EL (cell line): ENCODE data around the gene CDH23.

Source experiments
- DNase-seq: peaks from one replicate; pipeline ENCODE4 v3.0.0-alpha.2; 2016

The CDH23 gene

GRCh38 chr10:71392791-71393781 is 3.6 kb upstream of the CDH23 start:
- DNase-seq: no peak

GRCh38 chr10:71393841-71394475 is 2.8 kb upstream of the CDH23 start:
- no peak for DNase-seq

DNA sequence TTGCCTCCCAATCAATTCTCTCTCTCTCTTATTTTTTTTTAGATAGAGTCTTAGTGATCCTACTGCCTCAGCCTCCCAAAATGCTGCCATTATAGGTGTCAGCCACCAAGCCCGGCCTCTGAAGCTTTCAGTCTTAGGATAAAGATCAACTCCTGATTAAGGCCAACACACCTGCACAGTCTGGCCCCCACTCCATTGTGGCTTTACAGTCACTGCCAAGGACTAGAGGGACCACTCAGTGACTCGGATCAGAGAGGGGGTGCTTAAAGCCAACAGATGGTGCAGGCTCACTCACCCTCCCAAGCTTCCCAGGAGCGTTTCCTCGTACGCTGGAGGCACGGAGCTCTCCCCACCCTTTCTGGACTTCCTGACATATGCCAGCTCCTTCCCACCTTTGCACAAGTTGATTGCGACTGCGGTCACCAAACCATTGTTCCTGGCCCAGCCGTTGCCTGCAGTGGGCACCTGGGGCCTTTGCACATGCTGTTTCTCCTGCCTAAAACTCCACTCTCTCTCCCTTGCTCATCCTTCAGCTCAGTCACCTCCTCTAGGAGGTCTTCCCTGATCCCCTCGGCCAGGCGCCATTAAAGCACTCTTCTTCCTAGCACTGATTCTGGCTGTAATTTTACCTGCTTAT is 1.7 kb upstream of the CDH23 start:
- no peak for DNase-seq

DNA sequence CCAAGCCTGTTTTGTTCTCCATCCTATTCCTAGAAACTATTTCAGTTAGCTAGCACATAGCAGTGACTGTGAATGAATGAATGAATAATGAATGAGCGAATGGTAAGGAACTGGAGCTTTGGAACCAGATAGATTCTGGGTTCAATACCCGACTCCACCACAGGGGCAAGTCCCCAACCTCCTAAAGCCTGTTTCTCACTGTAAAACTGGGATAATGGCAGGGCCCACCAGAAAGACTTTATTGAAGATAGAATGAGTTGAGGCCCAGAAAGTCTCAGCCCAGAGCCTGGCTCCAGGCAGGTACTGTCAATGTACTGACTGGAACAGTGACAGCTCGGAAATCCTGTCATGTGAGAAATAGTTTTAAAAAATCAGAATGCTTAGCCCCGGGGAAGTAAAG is 1.1 kb upstream of the CDH23 start:
- DNase-seq: no peak

DNA sequence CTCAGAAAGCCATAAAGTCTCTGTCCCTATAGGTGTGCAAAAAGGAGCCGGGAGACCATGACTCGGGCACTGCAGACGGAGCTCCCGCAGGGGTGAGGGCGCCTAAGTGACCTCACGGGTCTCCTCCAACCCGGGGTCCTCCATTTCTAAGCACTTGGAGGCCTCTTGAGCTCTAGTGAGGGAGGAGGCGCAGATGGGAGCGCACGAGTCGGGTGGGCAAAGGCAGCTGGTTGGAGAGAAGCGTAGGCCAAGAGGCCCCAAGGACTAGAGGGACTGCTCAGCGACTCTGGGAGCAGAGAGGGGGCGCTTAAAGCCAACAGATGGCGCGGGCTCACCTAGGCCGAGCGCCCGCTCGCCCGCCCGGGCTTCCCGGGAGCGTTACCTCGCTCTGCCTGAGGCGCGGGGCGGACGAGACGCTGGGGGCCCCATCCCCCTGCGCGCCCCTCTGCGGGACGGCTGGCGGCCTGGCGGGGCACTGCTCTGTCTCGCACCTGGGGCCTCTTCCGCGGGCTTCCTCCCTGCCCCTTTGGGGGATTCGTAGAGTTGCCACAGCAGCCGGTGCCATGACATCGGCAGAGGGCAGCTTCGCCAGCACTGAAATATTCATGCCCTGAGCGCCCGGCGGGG is 523 bp upstream of the CDH23 start:
- DNase-seq: no peak

- no peak for DNase-seq
Observed at GRCh38 chr10:71397296-71398212, 834 bp downstream of the CDH23 start.

DNA sequence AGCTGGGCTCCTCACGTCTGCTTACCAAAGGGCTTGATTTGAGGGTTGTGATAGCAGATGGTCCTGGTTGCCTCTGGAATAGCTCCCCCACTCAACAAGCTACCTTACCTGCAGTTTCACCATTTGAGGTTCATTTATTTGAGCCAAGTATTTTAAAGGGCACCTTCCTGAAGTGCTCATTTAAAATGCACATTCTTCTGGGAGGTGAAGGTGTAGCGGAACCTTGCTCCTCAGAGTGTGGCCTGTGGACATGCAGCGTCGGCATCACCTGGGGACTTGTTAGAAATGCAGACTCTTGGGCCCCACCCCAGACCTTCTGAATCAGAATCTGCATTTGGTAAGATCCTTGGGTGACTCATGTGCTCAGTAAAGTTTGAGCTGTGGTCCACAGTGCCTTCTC is 2.3 kb downstream of the CDH23 start:
- no peak for DNase-seq

GRCh38 chr10:71399946-71400345 is 3.2 kb downstream of the CDH23 start:
- DNase-seq: no peak

GRCh38 chr10:71401056-71401455 is 4.3 kb downstream of the CDH23 start:
- DNase-seq: no peak

GRCh38 chr10:71402005-71402404 is 5.3 kb downstream of the CDH23 start:
- no peak for DNase-seq

GRCh38 chr10:71404503-71405295 is 8.0 kb downstream of the CDH23 start:
- DNase-seq: no peak

- no peak for DNase-seq
Observed at GRCh38 chr10:71406878-71407277, 10.2 kb downstream of the CDH23 start.

GRCh38 chr10:71408436-71409225 is 11.9 kb downstream of the CDH23 start:
- no peak for DNase-seq

DNA sequence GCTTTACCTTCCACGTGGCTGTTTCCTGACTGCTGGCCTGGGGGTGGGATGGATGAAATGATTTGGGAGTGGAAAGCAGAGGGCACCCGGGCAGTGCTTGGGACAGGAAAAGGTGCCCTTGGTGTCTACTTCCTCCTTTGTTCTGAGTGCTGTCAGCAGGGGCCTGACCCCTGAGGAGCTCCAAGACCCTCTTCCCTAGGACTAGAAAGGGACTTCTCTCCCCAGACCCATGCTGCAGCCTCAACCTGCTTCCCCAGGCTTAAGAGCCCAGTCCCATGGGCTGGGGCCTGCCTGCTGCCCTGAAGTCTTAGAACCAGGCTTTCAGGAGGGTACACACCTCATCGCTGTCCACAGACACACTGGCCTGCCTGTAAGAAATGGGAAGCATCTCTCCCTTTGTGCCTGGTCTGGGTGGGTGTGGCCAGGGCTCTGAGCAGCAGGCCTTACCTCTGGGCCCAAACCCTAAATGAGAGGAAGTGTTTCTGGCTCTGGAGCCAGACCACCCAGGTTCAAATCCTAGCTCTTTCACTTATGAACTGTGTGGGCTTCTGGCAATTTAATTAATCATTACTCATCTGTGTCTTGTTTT is 12.9 kb downstream of the CDH23 start:
- no peak for DNase-seq

DNA sequence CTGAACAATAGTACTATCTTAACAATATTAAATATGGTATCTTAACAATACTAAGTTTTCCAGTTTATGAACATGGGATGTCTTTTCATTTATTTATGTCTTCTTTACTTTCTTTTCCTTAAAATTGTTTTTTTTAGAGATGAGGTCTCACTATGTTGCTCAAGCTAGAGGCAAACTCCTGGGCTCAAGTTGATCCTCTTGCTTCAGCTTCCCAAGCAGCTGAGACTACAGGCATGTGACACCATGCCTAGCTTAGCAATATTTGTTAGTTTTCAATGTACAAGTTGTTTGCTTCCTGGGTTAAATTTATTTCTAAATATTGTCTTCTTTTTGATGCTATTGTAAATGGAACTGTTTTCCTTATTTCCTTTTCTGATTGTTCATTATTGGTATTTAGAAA is 16.9 kb downstream of the CDH23 start:
- no peak for DNase-seq

- DNase-seq: no peak
Observed at GRCh38 chr10:71414359-71414758, 17.6 kb downstream of the CDH23 start.

- DNase-seq: no peak
Observed at GRCh38 chr10:71419002-71419540, 22.4 kb downstream of the CDH23 start.

DNA sequence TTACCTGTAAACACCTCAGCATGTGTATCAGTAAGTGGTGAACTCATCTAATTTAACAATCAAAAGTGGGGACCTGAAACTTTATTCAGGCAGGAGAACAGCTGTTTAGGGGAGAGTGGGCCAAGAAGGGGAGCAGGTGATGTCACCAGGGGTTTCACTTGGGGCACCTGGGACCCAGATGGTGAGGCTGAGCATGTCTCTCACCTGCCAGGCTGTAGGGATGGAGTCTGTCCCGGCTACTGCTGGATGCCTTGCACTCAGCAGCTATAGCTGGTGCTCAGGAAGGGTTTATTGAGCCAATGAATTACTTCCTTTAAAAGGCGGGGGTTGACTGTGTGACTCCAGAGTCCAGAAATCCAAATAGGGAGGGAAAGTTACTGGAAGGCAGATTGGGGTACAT is 23.0 kb downstream of the CDH23 start:
- no peak for DNase-seq

DNA sequence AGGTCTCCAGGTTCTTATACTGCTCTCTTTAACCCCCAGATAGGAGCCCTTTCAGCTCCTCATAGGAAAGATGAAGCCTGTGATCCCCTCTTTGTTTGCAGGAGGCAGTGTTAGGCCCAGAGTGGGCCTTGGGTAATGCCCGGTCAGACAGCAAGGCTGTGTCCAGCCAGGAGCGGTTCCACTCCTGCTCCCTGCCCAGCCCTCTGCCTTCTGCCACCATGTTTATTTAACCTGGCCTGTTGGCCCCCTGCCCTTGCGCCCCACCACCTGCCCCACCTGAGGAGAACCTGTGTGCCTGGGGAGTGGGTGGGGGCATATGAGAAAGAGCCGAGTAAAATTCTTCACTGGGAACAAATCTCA is 24.3 kb downstream of the CDH23 start:
- no peak for DNase-seq

DNA sequence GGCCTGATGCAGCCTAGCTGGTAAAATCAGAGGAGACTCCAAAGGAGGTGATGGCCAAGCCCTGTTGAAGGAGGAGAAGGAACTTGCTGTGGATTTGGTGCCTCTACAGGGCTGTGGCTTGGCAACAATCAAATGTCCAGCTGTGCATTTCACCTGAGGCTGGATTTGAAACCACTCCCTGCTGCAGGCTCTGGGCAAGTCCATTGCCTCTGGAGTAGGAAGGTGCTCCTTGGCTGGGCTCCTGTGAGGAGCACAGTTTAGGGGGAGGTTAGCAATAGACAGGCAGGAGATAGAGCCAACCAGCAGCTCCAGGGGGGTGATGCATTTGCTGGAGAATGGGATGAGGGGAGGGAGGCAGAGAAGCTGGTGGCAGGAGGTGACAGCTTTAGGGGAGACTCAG is 26.5 kb downstream of the CDH23 start:
- DNase-seq: no peak
